HG03354 (cell line): Measurements from ENCODE around the gene ARHGAP25.
A peak's percentile ranks its signal among the peaks of the same experiment; 100 is the strongest.

Experiments
- ATAC-seq: cut with Tn5 transposase; IDR thresholded peaks from one replicate; pipeline ENCODE4 v1.9.1; 2021; ENCODE audit warnings: mild to moderate bottlenecking; ENCODE audit not compliant: unreplicated experiment, poor library complexity, severe bottlenecking

ARHGAP25 gene

DNA sequence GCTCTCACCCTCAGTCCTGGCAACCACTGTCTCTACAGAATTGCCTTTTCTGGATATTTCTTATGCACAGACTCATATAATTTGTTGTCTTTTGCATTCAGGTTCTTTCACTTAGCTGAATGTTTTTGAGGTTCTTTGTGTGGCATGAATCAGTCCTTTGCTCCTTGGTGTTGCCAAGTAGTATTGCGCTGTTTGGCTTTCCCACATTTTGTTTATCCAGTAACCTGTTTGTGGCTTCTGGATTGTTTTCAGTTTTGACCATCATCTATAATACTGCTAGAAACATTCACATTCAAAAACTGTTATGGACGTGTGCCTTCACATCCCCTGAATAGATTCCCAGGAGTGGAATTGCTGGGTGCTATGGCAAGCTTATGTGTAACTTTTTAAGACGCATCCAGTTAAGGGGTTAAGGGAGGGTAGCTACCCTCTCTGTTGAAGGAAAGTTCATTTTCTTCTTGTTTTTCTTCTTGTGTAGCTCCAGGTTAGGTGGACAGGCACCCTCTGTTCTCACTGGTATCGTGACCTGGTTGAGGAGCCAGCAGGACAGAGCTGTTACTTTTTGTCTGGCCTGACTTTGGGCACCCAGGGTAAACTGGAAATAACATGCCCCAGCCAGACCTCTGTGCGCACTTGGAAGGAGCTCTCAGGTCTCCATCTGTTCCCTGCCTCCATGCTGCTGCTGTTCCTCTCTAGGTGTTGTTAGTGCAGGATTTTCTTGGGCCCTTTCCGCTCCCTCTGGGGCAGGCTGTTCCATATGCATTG lies 29.6 kb downstream of the ARHGAP25 start:
- no peak for ATAC-seq

DNA sequence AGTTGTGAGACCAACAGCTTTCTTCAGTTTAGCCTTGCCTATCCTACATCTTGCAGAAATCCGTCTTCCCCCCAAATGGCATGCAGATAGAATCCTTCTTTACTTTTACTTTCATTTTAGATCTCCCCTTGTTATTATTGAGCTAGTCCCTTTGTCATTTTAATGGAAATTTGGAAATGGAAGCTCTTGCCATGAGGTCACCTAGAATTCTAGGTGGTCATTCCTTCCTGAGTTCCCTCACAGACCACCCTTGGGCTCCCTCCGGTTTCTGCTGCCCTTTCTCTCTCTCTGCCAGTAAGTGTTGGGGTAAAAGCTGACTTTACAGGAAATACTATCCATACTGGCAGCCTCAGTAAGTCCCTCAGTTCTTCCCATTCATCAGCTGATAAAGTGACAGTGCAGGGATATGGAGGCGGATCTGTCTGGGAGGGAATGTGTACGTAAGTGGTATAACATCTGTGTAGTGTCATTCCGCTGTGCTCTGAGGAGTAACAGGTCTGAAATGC lies 30.2 kb downstream of the ARHGAP25 start:
- ATAC-seq: no peak

DNA sequence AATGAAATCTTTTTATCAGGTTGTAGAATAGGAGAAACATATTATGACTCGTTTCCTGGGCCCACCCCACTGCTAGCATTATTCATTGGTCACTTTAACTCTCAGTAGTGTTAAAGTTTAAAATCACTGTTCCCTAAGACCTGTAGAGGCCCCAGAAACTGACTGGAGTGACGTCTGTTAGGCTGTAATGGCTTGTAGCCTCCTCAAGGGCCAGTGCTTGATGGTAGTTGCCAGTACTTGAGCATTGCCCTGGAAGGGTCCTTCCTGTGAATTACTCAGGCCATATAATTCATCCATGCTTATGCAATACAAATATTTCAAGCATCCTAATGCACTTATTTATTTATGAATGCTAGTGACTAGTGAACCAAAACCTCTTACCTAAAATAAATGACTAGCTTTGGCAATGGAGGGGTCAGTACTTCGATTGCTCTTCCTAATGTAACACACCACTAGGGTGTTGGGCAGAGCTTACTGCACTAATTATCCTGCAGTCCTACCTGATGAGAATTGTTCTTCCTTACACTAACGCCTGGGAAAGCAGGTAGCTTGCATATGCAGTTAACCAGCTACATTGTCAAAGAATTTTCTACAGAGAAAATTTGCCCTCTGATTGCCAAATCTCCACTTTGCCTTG lies 31.2 kb downstream of the ARHGAP25 start:
- ATAC-seq: peak; percentile 2

DNA sequence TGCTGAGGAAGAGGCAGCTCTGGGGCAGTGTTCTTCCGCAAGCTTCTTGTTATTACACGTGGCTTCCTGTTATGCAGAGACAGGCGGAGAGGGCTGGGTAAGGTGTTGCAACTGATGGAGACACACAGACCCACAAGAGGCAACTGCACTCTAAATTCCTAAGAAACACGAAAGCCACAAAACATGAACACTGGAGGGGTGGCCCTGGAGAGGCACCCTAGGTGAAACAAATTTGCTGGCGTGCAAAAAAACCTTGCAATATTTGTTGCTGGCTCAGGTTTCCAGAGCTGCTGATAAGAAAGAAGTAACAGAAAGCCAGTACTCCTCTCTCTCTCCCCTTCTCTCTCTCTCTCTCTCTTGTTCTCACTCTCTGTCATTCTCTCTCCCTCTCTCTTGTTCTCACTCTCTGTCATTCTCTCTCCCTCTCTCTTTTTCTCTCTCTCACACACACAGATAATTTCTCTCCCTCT lies 31.8 kb downstream of the ARHGAP25 start:
- ATAC-seq: peak; percentile 42

DNA sequence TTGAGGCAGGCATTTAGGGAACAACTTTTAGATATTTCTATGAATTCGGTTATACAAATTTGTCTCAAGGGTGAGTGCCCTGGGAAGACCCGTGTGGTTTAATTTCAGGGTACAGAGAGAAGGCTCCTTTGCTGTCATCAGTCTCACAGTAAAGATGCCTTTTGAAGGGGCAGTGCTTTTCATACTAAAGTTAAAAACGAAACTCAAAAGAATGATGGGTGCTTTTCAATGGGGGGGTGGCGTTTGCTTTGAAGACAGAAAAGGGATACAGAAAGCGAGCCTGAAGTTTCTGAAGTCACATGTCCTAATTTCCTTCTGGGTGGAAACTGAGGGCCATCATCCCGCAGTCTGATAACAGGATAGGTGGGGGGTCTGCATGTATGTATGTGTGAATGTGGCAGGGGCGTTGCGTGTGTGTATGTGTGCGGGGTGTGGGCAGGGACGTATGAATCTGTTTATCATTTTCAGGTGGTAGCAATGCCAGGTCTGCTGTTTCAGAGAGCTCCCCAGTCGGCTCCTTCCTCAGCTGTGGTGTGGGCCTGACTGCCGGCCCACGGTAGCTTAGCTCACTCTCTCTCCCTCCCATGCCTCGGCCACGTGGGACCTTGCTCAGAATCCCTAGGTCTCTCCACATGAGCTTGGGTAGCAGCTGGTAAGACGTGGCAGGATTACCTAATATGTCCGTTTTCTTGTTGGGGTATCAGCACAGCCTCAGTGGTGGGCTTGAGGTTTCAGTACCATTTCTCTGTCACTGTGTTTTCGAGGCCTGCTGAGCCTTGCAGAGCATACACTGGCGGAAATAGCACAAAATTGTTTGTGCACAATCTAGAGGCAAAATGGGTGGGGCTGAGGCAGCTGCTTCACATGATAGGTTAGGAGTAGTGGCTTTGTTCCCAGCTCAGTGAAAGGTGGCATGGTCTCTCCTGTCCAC lies 32.7 kb downstream of the ARHGAP25 start:
- peak; percentile 53 for ATAC-seq

DNA sequence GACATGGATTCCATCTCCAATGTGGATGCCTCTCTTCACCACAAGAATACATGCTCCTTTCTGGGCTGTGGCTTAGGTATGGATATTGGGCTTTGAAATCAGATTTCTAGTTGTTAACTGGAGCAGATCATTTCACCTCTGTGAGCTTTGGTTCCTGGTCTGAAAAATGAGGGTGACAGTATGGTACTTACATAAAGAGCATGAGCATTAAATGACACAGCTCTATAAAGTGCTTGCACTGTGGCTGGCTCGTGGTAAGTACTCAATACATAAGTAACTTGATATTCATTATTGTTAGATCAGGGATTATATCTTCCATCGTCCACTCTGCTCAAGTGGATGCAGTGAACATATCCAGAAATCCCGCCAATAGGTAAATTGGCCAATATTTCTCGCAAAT lies 33.4 kb downstream of the ARHGAP25 start:
- no peak for ATAC-seq

DNA sequence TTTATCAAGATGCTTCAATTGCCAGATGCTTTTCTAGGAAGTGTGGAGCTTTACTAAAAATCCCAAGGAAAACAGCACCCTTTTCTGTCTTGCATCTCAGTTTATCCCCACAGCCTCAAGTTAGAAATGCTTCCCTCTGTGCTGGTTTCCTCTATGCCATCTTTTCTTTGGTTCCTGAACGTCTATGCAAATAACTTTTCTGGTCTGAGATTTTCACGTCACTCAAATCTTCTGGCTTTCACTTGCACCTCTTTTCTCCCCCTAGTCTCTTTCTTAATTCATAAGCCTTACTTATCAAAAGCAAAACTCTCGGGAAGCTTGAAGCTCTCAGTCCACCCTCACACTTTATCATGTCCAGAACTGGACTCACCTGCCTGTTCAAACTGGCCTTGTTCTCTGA lies 33.9 kb downstream of the ARHGAP25 start:
- ATAC-seq: no peak

DNA sequence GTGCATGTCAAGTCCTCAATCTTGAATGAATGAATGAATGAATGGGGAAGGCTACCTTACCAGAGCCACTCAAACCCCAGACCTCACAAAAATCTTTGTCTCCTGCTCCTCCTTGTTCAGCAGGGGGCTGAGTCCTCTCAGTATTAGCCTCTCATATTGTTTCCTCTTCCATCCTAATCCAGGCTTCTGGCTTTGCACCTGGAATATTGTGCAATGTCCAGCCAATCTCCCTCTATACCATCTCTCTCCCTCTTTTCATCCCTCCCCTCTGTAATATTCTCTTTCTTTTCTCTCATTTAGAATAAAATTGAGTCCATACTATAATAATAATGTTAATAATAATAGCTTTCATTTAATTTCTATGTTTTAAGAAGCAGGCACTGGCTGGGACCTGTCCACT lies 34.3 kb downstream of the ARHGAP25 start:
- ATAC-seq: no peak

DNA sequence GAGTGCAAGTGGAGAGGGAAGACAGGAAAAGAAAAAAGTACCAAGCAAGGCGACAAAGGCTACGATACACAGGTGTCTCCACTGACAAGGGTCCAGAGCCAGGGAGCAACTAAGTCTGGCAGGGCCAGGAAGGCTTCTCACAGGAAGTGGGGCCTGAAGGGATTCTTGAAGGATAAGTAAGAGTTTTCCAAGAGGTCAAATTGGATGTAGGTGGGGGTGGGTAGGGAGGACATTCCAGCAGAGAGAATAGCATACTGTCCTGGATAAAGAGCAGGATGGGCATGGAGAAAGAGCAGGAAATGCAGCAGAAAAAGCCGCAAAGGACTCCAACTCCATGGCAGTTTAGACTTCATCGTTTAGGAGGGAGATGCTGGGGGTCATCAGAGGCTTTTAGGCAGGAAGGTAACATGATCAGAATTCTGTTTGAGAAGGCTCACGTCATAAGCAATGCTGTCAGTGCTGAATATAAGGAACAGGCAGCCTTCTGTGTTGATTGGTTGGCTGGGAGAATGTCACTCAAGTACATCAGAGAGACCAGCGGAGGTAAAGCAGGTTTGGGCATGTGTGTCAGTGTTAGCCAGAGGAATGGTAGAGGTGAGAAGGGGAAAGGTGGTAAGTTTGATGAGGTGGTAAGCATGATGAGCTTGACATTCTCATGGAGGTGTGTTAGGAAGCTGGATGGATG lies 35.1 kb downstream of the ARHGAP25 start:
- no peak for ATAC-seq

DNA sequence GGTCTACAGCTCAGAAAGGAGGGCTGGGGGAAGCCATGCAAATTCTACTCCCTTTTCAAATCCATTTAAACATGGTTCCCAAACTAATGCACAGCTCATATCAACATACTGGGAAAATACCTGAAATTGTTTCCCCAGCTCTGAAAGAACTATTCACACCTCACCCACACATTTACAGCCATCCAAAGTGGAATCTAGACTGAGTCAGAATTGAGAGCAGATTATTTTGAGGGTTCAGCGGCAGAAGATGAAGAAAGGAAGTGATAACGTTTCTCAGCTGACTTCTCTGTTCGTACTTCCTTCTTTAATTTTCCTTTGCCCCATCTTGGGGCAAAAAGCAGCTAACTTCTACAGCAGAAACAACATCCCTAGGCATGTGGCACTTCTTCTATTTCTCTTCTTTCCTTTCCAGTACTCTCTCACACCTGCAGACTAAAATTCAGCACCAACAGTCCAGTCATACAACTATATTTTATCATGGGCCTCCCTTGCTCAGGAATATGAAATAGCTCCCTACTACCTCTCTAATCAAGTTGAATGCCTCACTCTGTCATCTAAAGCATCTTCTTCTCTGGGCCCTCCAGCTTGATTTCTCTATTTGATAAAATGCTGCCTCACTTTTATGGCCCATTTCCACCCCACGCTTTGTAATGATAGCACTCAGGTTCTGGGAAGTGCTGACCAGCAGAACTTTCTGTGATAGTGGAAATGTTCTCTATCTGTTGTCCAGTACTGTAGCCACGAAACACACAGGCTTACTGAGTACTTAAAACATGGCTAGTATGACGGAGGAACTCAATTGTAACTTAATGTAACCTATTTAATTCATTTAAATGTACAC lies 35.9 kb downstream of the ARHGAP25 start:
- no peak for ATAC-seq

DNA sequence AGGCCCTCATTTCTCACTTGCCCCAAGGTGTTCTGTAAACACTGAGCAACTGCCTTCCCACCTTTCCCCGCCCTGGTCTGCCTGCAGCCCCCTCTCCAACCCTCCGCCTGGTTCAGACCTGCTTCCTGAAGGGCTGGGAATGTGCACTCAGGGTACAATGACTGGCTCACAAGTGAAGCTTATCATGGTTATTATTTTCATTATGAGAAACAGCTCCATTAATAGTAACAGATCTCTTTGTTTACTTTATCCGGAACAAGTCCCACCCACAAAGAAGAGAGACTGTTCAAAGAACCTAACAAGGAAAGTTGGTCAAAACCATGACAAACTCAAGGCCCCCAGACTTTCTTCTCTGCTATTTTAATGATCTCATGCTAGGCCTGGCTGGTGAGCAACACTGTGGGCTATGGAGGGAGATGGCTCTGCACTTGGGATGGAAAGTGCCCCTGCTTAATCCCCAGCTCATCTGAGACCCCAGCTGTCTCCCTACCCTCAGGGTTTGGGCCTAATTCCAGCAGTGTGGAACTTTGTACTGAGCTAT lies 36.7 kb downstream of the ARHGAP25 start:
- no peak for ATAC-seq

DNA sequence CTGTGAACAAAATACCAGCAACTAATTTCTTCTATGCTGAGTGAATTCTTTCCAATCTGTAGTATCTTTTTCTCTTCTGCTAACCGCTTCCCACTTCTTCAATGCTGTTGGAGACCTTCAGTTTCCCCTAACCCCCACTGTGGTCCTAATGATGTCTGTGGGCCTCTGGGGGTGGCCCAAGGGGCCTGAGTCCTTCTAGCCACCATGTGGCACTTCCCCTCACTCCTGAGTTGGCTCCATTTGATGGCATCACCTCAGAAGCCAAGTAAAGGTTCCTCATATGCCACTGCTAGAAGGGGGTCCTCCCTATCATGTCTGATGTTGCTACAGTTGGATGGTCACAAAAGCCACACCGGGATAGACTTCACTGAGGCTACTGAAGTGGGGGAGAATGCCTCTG lies 37.5 kb downstream of the ARHGAP25 start:
- ATAC-seq: no peak

DNA sequence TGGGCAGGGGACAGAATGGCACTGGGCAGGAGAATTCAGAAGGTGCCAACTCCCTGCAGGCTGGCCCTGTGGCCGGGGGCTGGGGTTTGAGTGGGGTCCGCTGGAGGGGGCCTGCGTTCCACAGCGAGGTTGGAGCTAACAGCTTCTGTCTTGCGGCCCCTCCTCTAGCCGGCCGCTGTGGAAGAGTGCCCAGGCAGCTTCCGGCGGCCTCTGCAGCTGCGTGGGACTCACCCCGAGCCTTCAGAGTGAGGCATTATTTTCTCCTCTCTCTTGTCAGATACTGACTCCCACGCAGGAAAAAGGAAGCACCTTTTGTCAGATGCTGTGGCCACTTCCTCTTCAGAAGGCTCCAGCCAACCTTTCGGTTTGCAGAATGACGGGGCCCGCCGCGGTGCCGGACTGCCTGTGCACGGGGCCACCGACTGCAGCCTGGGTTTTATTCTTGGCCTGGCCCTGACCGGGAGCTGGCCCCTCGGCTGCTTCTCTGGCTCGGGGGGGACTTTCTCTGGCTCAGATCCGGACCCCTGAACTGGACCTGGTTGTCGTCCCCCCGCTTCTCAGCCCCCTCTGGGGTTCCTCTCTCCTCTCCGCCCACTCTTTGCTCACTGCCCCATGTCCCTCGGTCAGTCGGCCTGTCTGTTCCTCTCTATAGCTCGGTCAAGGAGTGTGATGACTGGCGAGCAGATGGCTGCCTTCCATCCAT lies 40.1 kb downstream of the ARHGAP25 start:
- peak; percentile 90 for ATAC-seq

DNA sequence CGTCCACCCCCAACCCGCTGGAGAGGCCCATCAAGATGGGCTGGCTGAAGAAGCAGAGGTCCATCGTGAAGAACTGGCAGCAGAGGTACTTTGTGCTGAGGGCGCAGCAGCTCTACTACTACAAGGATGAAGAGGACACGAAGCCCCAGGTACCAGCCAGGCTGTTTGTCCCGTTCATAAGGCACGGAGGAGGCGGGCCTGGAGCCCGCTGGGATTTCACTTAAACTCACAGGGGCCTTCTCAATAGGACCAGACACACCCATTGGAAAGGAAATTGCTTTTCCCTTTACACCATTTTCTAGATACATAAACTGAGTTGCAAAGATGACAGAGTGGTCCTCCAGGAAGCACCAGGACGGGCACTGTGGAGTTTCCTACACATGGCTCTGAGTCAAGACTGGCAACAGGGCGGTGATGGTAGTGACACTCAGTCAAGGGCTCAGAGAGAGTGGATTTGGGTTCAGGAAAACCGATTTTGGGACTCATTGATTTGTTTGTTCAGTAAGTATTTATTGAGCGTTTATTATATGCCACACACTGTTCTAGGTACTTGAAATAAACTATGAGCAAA lies 40.7 kb downstream of the ARHGAP25 start:
- peak; percentile 2 for ATAC-seq

DNA sequence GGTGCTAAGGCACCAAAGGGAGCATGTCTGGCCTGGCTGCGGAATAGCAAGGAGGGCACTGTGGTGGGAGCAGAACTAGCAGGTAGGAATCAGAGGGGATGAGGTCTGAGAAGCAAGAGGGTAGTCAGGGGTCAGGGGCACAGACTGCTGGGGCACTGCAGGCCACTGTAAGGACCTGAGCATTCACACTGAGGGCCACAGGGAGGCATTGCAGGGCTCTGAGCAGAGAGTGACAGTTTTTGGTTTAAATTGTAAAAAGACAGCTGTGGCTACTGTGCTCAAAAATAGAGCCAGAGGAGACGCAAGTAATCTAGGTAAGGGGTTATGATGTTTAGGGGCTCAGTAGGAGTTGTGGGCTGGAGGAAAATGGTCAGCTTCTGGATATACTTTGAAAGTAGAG lies 41.5 kb downstream of the ARHGAP25 start:
- ATAC-seq: no peak

DNA sequence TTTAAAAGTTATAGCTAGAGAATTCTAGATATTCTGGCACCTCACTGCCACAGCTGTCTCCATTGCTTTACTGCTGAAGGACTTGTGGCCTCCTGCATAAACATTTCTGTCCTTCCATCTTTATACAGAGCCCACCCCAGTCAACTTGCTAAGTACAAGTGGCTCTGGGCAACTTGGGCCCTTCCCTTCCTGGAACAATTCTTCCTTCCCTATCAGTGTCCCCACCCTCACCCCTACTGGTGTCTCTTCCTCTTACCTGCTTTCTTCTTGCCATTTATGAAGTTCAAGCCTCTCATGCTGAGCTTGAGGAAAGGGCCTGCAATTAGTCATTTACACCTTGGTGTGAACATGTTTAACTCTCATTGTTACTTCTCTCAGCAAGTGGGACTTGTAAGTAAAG lies 45.0 kb downstream of the ARHGAP25 start:
- ATAC-seq: no peak

DNA sequence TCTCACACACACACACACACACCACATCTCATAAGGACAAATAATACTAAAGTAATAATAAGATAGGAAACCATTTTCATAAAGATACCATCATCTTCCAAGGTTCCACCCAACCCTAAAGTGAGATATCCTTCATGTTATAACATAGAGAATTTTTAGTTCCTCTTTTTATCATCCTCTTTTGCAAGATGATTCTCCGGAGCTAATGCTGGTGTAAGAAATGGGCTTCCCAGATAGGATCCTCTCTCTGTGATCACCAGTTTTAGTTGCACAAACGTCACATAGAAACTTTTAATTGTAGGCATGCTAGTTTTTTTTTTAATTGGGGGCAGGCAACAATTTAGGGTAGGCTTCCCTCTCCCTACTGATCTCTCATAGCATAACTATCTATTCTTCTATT lies 49.6 kb downstream of the ARHGAP25 start:
- ATAC-seq: no peak

DNA sequence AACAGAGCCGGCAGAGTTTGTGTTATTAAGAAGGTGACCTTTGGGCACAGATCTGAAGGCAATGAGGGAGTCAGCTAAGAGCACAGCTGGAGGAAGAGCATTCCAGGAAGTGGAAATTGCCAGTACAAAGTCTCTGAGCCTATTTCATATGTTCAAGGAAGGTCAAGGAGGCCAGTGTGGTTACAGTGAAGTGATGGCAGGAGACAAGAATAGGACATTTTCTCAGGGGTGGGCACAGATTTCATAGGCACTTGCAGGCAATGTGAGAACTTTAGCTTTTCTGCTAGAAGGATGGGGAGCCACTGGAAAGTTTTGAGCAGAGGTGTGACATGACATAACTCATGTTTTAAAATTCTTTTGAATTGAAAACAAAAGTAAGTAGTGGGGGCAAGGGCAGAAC lies 50.3 kb downstream of the ARHGAP25 start:
- no peak for ATAC-seq
